Omental fat pad (tissue), 4 donors: ENCODE measurements around the gene FOXO3. TPM values are rescaled to one million over a fixed set of nuclear protein-coding genes. Genes with fewer than 3 reads are reported as not detected.
"Not testable (repeated sequence)": the region's sequence is repeated elsewhere in the genome, so short reads cannot be mapped to it uniquely, and the experiment has no call there.

ENCODE experiments used
- ATAC-seq: fragments of 150-250 bp; one replicate; pipeline ENCODE4 v1.9.1; 2016; ENCODE audit warnings: mild to moderate bottlenecking, moderate library complexity; ENCODE audit not compliant: low FRiP score
- DNase-seq: peaks from one replicate; pipeline ENCODE4 v3.0.0-alpha.2; 2019; ENCODE audit warnings: low spot score
- CTCF ChIP-seq, 3 donors: fragments of 450-650 bp; IDR thresholded peaks; one replicate each; pipeline ENCODE4 v1.5.1; 2016 to 2017; ENCODE audit warnings: antibody characterized with exemption in 3 of 3, mild to moderate bottlenecking in 3 of 3, moderate library complexity in 2 of 3
- total RNA-seq, 4 donors: library from RNA; depleted of rRNA; stranded (reverse); fragments of >200 nt; gene quantifications; one replicate each; pipeline ENCODE4 v1.1.0, GENCODE V29; 2016

The FOXO3 gene
- total RNA-seq, 4 donors from 2014 or later = 92.9 to 129 (median 113) TPM

- ATAC-seq (no peak), DNase-seq (no peak)
- no peak for TF ChIP-seq CTCF (IDR thresholded peaks at IDR 0.05)
Observed at GRCh38 chr6:108673602-108674001, 112.9 kb downstream of the FOXO3 start.

GRCh38 chr6:108675226-108676200 lies 114.8 kb downstream of the FOXO3 start:
- DNase-seq = no peak
- no peak for TF ChIP-seq CTCF (IDR thresholded peaks at IDR 0.05)
- ATAC-seq = no peak

GRCh38 chr6:108676555-108676954 lies 115.8 kb downstream of the FOXO3 start:
- no peak for TF ChIP-seq CTCF (IDR thresholded peaks at IDR 0.05)

GRCh38 chr6:108677357-108677756 lies 116.6 kb downstream of the FOXO3 start:
- TF ChIP-seq CTCF (IDR thresholded peaks at IDR 0.05) = no peak
- ATAC-seq = no peak

More at GRCh38 chr6:108676555-108676954, 115.8 kb downstream of the FOXO3 start:
- ATAC-seq = no peak
- no peak for DNase-seq

GRCh38 chr6:108677894-108678293 lies 117.2 kb downstream of the FOXO3 start:
- DNase-seq (no peak), ATAC-seq (no peak)
- no peak for TF ChIP-seq CTCF (IDR thresholded peaks at IDR 0.05)

More at GRCh38 chr6:108677357-108677756, 116.6 kb downstream of the FOXO3 start:
- DNase-seq = no peak

GRCh38 chr6:108680314-108680713 lies 119.6 kb downstream of the FOXO3 start:
- ATAC-seq, DNase-seq: not testable (repeated sequence)

GRCh38 chr6:108681721-108682120 lies 121.0 kb downstream of the FOXO3 start:
- not testable (repeated sequence) for DNase-seq, ATAC-seq

GRCh38 chr6:108682383-108683119 lies 121.8 kb downstream of the FOXO3 start:
- ATAC-seq, DNase-seq: not testable (repeated sequence)

GRCh38 chr6:108683976-108684375 lies 123.3 kb downstream of the FOXO3 start:
- ATAC-seq, DNase-seq: not testable (repeated sequence)
